ENCODE data around the gene LATS1. TPM values are rescaled to one million over a fixed set of nuclear protein-coding genes. Genes with fewer than 3 reads are reported as not detected.

LATS1 gene
- total RNA-seq, 1 experiment from 2014 or later = 39.6 TPM

- BruUV-seq (replicated peaks) = no TSS peak
- TF ChIP-seq CTCF (conservative IDR thresholded peaks at IDR 0.05; ENCODE audit: low read depth, low read length) (no peak), EZH2 (IDR thresholded peaks at IDR 0.05; ENCODE audit: borderline replicate concordance, low read depth, low read length, poor library complexity, severe bottlenecking) (no peak)
- Histone ChIP-seq H3K36me3 (ENCODE audit: insufficient read depth, low read length, poor library complexity, severe bottlenecking) (peaks cover 40% of the 10 kb centered on the region), H3K4me3 (ENCODE audit: low read depth, low read length, poor library complexity, severe bottlenecking) (no peak overlapping the region), H3K4me1 (ENCODE audit: insufficient read depth, low read length, poor library complexity, severe bottlenecking) (no peaks in the 10 kb centered on the region), H3K27me3 (replicated peaks; ENCODE audit: insufficient read depth, low read depth, low read length, poor library complexity) (no peaks in the 10 kb centered on the region), H3K9me3 (ENCODE audit: low read depth, low read length, poor library complexity, severe bottlenecking) (no peaks in the 10 kb centered on the region), H3K27ac (ENCODE audit: low read depth, low read length, poor library complexity, severe bottlenecking) (no peak overlapping the region)
- intact Hi-C loops (cut with micrococcal nuclease; ENCODE audit: unreplicated experiment) = no loop called here
- POLR2A ChIA-PET (ENCODE audit: low non-redundant PET) = no interaction called here
- DNase-seq (ENCODE audit: low spot score) = no peak
- CTCF ChIA-PET = no interaction called here
These were observed 7.9 kb upstream of the LATS1 start for GRCh38 chr6:149725785-149726184.

- DNase-seq (ENCODE audit: low spot score) = peak; percentile 88
- H3K4me3 ChIP-seq (ENCODE audit: low read depth, low read length, poor library complexity, severe bottlenecking) = no peak overlapping the region
- no peaks in the 10 kb centered on the region for H3K4me1 ChIP-seq (ENCODE audit: insufficient read depth, low read length, poor library complexity, severe bottlenecking)
- H3K27me3 ChIP-seq (replicated peaks; ENCODE audit: insufficient read depth, low read depth, low read length, poor library complexity) = no peaks in the 10 kb centered on the region
- no TSS peak for BruUV-seq (replicated peaks)
- CTCF ChIA-PET = no interaction called here
- H3K9me3 ChIP-seq (ENCODE audit: low read depth, low read length, poor library complexity, severe bottlenecking) = no peaks in the 10 kb centered on the region
- TF ChIP-seq EZH2 (IDR thresholded peaks at IDR 0.05; ENCODE audit: borderline replicate concordance, low read depth, low read length, poor library complexity, severe bottlenecking) (no peak), CTCF (conservative IDR thresholded peaks at IDR 0.05; ENCODE audit: low read depth, low read length) (peak; percentile 89)
- no peak overlapping the region for H3K27ac ChIP-seq (ENCODE audit: low read depth, low read length, poor library complexity, severe bottlenecking)
- H3K36me3 ChIP-seq (ENCODE audit: insufficient read depth, low read length, poor library complexity, severe bottlenecking) = peaks cover 24% of the 10 kb centered on the region
- POLR2A ChIA-PET (ENCODE audit: low non-redundant PET) = no interaction called here
- intact Hi-C loops (cut with micrococcal nuclease; ENCODE audit: unreplicated experiment) = loop anchor here (2.0 kb wide), 1 partner anchor 203 kb away; no protein-coding TSS in a partner anchor
These were observed 6.0 kb upstream of the LATS1 start for GRCh38 chr6:149723771-149724417.

GRCh38 chr6:149723262-149723661 is 5.4 kb upstream of the LATS1 start:
- Histone ChIP-seq H3K27ac (ENCODE audit: low read depth, low read length, poor library complexity, severe bottlenecking) (no peak overlapping the region), H3K27me3 (replicated peaks; ENCODE audit: insufficient read depth, low read depth, low read length, poor library complexity) (no peaks in the 10 kb centered on the region), H3K9me3 (ENCODE audit: low read depth, low read length, poor library complexity, severe bottlenecking) (no peaks in the 10 kb centered on the region), H3K36me3 (ENCODE audit: insufficient read depth, low read length, poor library complexity, severe bottlenecking) (peaks cover 17% of the 10 kb centered on the region), H3K4me1 (ENCODE audit: insufficient read depth, low read length, poor library complexity, severe bottlenecking) (no peaks in the 10 kb centered on the region), H3K4me3 (ENCODE audit: low read depth, low read length, poor library complexity, severe bottlenecking) (no peak overlapping the region)
- intact Hi-C loops (cut with micrococcal nuclease; ENCODE audit: unreplicated experiment) = loop anchor here (2.0 kb wide), 1 partner anchor 204 kb away; no protein-coding TSS in a partner anchor
- BruUV-seq (replicated peaks) = no TSS peak
- no peak for DNase-seq (ENCODE audit: low spot score)
- POLR2A ChIA-PET (ENCODE audit: low non-redundant PET) = no interaction called here
- CTCF ChIA-PET = no interaction called here
- TF ChIP-seq CTCF (conservative IDR thresholded peaks at IDR 0.05; ENCODE audit: low read depth, low read length) (no peak), EZH2 (IDR thresholded peaks at IDR 0.05; ENCODE audit: borderline replicate concordance, low read depth, low read length, poor library complexity, severe bottlenecking) (no peak)

Measured in A673 (cell line).